HG02943 (cell line): ENCODE measurements around the gene REX1BD.
"Not testable (repeated sequence)": the region's sequence is repeated elsewhere in the genome, so short reads cannot be mapped to it uniquely, and the experiment has no call there.

Experiments
- ATAC-seq: cut with Tn5 transposase; IDR thresholded peaks from one replicate; pipeline ENCODE4 v1.9.1; 2021; ENCODE audit warnings: mild to moderate bottlenecking, low read depth, moderate library complexity; ENCODE audit not compliant: unreplicated experiment

The REX1BD gene

DNA sequence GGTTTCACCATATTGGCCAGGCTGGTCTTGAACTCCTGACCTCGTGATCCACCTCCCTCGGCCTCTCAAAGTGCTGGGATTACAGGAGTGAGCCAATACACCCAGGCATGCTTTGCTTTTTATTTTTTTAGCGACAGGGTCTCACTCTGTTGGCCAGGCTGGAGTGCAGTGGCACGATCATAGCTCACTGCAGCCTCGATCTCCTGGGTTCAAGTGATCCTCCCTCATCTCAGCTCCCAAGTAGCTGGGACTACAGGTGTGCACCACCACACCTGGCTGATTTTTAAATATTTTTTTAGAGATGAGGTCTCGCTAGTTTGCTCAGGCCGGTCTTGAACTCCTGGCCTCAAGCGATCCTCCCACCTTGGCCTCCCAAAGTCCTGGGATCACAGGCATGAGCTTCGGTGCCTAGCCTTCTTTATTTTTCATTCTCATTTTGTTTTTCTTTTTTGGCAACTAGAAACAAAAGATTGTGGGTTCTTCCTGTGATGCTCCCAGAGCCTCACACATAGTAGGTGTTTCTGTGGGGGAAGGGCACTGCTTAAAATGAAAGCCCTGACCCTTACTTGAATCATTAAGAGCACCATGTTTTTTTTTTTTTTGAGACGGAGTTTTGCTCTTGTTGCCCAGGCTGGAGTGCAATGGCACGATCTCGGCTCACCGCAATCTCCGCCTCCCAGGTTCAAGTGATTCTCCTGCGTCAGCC lies 12.2 kb downstream of the REX1BD start:
- ATAC-seq, result not testable (repeated sequence)

- ATAC-seq, result no peak
Observed at GRCh38 chr19:18601875-18602274, 13.3 kb downstream of the REX1BD start.

DNA sequence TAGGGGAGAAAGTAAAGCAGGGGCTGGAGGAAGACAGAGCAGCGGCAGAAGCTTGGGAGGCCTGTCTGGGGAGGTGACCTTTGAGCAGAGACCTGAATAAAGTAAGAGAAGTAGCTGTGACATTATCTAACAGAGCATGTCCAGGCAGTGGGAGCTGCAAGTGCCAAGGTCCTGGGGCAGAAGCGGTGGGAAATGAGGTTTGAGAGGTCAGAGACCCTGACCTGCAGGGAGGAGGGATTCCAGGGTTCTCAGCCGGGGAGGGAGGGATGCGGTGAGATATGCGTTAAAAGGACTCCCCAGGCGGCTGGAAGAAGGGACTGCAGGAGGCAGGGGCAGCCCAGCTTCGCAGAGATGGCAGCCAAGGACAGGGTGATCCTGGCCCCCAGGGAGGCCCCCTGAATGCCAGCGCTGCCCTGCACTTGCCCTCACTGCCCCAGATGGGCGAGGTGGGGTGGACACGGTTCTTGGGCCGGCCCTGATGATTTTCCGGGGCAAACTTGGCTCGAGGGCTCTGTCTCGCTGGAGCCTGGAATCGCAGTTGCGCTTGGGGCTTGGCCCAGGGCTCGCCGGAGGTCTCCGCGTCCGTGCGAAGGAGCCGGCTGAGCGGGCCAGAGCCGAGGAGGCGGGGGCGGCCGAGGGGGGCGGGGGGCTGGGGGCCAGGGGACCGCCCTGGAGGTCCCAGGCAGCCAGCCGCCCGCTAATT lies 14.8 kb downstream of the REX1BD start:
- no peak for ATAC-seq

DNA sequence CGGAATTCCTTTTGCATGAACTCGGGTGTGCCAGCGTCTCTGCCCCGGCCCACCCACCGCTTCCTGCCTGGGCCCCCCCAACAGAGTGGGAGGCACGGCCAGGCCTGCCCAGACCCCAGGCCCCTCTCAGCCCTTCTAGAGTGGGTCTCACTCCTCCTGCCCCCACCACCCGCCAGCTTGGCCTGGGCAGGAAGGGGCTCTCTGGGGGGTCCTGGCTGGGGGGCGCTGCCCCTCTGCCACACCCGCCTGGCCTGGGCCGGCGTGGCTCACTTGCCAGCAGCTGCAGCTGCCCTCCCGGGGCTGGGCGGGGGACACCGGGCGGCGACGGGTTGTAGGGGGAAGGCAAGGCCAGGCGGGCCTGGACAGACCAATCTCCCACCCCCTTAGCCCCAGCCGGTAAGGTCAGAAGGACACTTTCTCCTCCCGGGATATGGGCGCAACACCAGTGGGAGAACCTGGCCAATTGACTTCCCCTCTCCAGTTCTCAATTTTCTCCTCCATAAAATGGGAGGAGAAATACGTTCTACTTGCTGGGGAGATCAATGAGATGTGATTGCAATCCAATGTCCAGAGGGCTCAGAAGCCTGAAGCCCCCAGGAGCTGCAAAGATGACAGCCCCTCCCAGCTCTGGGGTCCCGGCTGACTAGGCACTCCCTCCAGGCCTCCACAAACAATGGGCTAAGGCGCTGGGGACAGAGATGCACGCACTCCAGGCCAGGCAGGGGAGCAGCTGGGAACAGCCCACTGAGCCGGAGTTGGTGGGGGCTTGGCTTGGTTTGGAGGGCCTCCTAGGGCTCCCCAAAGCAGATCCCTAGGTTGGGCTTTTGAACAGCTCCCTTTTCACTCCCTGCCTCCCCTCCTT lies 15.6 kb downstream of the REX1BD start:
- ATAC-seq, result no peak

DNA sequence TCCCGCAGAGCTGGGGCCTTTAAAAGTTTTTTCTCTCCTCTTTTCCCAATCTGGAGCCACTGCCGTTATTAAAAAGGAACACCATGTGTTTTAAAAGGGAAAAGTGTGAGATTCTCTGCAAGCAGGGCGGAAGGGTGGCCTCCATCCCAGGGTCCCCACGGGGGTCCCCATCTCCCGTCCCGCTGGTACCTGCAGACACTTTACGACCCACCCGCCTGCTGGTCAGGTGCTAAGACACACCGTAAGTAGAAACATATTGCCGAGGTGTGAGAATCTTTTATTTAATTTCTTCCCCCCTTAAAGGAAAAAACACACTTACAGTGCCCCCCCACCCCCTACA lies 16.2 kb downstream of the REX1BD start:
- no peak for ATAC-seq

- no peak for ATAC-seq
Observed at GRCh38 chr19:18605196-18605545, 16.6 kb downstream of the REX1BD start.

DNA sequence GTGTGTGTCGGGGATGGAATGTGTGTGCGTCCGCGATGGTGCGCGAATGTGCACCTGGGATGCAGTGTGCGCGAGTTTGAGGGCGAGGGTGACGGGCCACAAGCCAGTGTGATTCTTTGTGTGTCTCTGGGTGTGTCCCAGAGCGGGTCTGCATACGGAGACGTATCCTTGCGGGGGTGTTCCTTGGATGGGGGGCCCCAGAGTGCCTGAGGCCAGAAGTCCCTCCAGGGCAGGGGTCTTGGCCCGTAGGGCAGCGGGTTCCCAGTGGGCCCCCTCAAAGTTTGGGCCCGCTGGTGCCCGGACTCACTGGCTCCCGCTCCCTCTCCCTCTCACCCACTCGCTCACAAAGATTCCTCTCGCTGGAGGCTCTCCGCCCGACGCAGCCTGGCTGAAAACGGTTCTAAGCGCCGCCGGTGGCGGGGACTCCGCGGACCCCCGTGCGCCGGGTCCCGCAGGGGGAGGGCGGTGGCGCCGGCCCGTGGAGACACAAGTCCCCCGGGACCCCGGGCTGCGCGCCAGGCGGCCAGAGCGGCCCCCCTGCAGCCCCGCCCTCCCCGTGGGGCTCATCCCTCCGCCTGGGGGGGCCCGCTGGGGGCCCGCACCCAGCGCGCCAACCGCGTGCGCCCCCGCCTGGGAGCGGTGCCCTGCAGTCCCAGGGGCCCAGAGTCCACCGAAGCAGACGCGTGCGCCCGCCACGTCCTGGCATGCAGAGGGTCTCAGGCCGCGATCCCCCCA lies 17.1 kb downstream of the REX1BD start:
- ATAC-seq, result no peak

DNA sequence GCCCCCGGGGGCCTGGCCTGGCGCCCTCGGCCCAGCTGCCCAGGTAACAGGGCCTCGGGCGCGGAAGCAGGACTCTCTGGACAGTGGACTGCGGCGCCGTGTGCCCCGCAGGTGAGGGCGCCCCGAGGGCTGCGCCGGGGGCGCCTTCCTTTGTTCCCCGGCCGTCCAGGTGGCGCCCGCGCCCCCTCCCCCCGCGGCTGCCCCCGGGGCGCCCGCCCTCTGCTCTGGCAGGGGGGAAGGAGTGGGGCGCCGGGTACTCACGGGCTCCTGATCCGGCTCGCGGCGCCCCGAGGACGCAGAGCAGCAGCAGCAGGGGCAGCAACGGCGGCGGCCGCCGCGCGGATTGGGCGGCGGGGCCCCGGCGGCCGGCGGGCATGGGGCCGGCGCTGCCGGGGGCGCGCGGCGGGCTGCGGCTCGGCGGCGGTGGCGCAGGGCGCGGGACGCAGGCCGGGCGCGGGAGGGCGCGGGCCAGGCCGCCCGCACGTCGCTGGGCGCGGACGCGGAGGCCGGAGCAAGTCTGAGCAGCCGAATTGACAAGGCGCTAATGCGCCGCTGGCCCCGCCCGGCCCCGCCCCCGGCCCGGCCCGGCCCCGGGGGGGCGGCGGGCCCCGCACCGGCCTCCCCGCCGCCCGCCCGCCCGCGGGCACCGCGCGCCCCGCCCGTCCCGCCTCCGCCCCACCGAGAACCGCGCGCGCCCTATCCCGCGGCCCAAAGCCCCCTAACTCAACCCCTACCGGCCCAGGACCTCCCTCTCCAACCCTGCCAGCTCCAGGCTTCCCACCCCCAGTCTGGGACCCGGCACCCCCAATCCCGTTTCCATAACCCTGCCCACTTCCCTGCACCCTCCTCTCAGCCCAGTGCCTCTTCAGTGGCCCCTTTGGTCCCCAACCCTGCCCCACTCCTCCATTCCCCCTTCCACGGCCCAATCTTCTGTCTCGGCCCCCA lies 18.0 kb downstream of the REX1BD start, which contains the start of gene CRLF1:
CRLF1 (minus strand) TSS at position 519 of the 945 bp plus-strand sequence; CDS start at position 376, 143 bp downstream.
- ATAC-seq, result no peak

GRCh38 chr19:18607226-18608101 lies 18.9 kb downstream of the REX1BD start:
- no peak for ATAC-seq

GRCh38 chr19:18608102-18608804 lies 19.7 kb downstream of the REX1BD start:
- ATAC-seq, result no peak

DNA sequence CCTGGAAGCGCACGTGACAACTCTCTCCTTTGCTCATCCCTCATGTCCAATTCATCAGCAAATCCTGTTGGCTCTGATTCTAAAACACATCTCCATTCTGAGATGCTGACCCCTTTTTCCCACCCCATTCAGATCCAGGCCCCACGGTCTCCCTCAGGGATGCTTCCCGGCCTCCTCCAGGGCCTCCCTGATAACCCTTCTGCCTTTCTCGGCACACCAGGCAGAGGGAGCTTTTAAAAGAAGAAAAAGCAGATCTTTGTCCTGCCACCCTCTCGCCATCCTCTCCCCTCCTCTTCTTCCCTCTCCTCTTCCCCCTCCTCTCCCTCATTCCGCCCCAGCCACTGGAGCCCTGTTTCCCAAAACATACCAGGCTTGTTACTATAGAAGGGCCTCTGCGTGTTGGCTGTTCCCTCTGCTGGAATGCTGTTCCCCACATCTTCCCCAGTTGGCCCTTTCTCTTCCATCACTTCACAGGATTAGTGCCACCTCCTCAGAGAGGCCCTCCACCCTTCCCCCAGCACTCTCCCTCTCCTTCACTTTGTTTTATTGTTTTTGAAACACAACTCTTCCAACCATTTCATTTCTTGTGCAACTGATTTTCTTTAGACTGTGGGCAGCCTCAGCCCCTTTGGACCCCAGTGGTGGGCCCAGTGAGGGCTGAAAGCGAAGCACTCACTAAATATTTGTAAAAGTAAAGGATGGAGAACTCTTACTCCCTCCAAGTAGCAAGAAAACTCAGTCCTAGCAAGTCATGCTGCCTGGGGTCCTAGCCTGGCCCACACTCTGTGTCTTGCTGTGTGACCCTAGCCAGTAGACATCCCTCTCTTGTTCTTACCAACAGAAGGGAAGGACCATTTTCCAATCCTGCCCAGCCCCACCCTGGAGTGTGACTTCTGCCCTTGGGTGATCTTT lies 20.5 kb downstream of the REX1BD start:
- no peak for ATAC-seq

- no peak for ATAC-seq
Observed at GRCh38 chr19:18609717-18610051, 21.1 kb downstream of the REX1BD start.

GRCh38 chr19:18610245-18610555 lies 21.6 kb downstream of the REX1BD start:
- no peak for ATAC-seq

- no peak for ATAC-seq
Observed at GRCh38 chr19:18610556-18611326, 22.1 kb downstream of the REX1BD start.

DNA sequence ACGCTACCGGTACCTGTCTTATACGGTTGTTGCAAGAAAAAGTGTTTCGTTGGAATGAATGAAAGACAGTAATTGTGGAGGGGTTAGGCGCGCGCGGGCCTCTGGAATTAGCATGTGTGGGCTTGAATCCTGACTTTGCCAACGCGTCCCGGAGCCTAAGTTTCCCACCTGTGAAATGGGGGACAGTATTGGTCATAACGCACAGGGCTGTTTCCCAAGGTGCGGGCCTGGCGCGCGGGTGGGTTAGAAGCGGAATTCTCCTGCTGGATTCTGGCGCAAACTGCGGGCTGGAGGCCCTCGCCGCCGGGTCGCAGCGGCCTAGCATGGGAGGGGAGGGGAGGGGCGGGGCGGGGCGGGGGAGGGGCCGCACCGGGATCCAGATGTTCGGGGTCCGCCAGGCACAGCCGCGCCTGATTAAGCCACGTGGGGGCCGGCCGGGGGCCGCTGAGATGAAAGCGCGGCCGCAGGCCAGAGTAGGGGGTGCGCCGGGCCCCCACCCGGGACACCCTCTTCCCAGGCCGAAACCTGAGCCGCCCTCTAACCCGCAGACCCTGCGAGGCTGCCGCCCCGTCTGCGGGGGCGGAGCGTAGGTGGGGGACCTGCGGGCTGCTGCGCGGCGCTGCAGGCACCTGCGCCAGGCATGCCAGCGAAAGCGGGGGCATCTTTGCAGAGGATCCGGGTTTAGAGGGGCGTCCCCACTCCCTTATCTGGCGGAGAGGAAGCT lies 22.9 kb downstream of the REX1BD start:
- ATAC-seq, result no peak
